ACC112 (cell line): Measurements from ENCODE around the gene PNLIP.

Experiments
- H2AFZ ChIP-seq: fragments of 200-600 bp; sonication (generic); one replicate; pipeline ENCODE4 v1.6.0; 2017; ENCODE audit warnings: antibody characterized with exemption, low read length; ENCODE audit not compliant: unreplicated experiment
- H3K27ac ChIP-seq: fragments of 200-600 bp; sonication (generic); 2 replicates; pipeline ENCODE4 v1.5.1; 2014; ENCODE audit warnings: low read depth, mild to moderate bottlenecking, antibody characterized with exemption, low read length, moderate library complexity
- H3K27me3 ChIP-seq: fragments of 200-600 bp; sonication (generic); 2 replicates; pipeline ENCODE4 v1.6.1; 2014; ENCODE audit warnings: mild to moderate bottlenecking, antibody characterized with exemption, low read length, moderate library complexity, mixed read lengths; ENCODE audit not compliant: insufficient read depth
- H3K36me3 ChIP-seq: fragments of 200-600 bp; sonication (generic); 2 replicates; pipeline ENCODE4 v1.6.1; 2016; ENCODE audit warnings: mild to moderate bottlenecking, antibody characterized with exemption, low read length, moderate library complexity, mixed read lengths; ENCODE audit not compliant: insufficient read depth
- H3K4me1 ChIP-seq: fragments of 200-600 bp; sonication (generic); one replicate; pipeline ENCODE4 v1.6.1; 2016; ENCODE audit warnings: low read length, mixed read lengths; ENCODE audit not compliant: insufficient read depth, unreplicated experiment, control insufficient read depth
- H3K4me3 ChIP-seq: fragments of 200-600 bp; sonication (generic); 2 replicates; pipeline ENCODE4 v1.5.1; 2014; ENCODE audit warnings: mild to moderate bottlenecking, low read depth, low read length
- H3K79me2 ChIP-seq: fragments of 200-600 bp; sonication (generic); one replicate; pipeline ENCODE4 v1.6.0; 2016; ENCODE audit warnings: low read length; ENCODE audit not compliant: control insufficient read depth, unreplicated experiment, insufficient read depth

The PNLIP gene

DNA sequence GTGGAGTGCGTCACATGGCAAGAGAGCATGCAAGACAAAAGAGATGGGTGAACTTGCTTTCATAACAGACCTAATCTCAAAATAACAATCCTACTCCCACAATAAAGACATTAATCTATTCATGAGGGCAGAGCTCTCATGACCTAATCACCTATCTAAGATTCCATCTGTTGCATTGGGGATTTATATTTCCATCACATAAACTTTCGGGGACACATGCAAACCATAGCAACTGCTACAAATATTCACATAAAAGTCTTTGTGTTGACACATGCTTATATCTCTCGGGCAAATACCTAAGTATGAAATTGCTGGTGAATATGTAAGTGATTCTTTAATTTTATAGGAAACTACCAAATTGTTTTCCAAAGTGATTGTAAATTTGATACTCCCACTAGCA lies 29.1 kb downstream of the PNLIP start:
- Histone ChIP-seq H3K27me3 (peaks cover 19% of the 10 kb centered on the region), H3K4me1 (no peaks in the 10 kb centered on the region), H3K27ac (no peak overlapping the region), H3K4me3 (no peak overlapping the region), H3K36me3 (no peaks in the 10 kb centered on the region), H3K79me2 (no peaks in the 10 kb centered on the region), H2AFZ (no peak overlapping the region)

DNA sequence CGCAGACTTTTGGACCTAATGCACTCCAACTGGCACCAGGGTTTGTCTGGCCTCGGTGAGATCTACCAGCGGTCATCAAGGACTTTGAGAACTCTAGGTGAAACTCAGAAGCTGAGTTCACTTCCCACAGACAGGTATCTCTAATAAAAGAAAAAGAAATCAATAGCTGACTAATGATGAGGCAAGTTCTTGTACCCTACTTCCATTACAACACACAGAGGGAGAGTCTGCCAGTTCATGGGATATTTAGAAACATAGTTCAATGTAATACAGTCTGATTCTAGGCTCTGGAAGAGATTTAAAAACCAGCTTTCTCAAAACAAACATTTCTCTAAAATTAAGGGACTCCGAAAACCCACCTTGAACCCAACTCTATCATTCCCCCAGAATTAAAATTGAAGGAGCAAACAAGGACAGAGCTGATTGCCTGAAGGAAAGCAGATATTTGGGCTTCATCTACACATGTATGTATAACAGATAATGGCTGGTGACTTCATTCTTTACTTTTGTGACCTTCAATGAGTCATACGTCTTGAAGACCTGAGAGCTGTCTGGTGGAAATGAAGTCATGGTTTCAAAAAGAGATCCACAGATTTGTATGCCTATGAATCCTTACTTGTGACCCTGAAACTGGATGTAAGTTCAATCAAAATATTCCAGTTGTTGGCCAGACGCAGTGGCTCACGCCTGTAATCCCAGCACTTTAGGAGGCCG lies 42.3 kb downstream of the PNLIP start:
- Histone ChIP-seq H3K79me2 (no peaks in the 10 kb centered on the region), H3K36me3 (no peaks in the 10 kb centered on the region), H2AFZ (no peak overlapping the region), H3K4me1 (no peaks in the 10 kb centered on the region), H3K4me3 (no peak overlapping the region), H3K27me3 (peaks cover 10% of the 10 kb centered on the region; the same call in 1 of the 2 replicates), H3K27ac (no peak overlapping the region)

DNA sequence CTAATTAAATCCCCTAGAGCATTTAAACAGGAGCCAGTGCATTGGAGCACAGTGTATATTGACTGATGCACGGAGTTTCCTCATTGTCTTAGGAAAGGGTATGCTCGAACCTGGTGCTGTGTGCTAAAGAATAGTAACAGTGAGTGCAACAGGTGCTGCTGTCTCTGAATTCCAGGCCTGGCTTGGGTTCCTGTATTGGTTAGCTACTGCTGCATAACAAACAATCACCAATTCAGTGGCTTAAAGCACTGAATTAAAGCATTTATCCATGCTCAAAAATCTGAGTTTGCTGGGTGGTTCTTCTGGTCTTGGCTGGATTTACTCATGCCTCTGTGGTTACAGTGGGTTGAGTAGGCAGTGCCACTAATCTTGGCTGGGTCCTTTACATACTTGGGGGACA lies 43.3 kb downstream of the PNLIP start:
- Histone ChIP-seq H3K27ac (no peak overlapping the region), H3K4me1 (no peaks in the 10 kb centered on the region), H2AFZ (no peak overlapping the region), H3K79me2 (no peaks in the 10 kb centered on the region), H3K36me3 (no peaks in the 10 kb centered on the region), H3K4me3 (no peak overlapping the region), H3K27me3 (peaks cover 10% of the 10 kb centered on the region; the same call in 1 of the 2 replicates)

DNA sequence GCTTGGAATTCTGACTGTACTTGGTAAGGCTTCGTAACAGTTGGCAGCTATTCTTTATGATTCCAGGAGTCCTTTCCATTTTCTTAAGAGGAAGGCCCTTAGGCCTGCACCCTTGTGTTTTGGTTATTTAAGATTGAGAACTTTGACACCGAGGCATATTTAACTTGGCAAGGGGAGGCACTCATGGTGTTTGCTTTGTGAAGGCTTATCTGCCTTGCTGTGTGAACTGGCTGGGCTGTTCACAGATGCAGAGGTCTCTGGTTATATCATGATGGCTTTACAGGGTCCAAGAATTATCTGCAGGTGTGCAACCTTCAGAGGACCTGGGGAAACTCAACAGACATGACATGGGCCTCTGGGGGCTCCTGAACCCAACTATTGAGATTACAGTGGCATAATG lies 44.2 kb downstream of the PNLIP start:
- H3K36me3 ChIP-seq: no peaks in the 10 kb centered on the region
- no peak overlapping the region for H2AFZ ChIP-seq
- no peaks in the 10 kb centered on the region for H3K79me2 ChIP-seq
- H3K4me1 ChIP-seq: no peaks in the 10 kb centered on the region
- H3K27ac ChIP-seq: no peak overlapping the region
- peaks cover 12% of the 10 kb centered on the region for H3K27me3 ChIP-seq
- H3K4me3 ChIP-seq: no peak overlapping the region

DNA sequence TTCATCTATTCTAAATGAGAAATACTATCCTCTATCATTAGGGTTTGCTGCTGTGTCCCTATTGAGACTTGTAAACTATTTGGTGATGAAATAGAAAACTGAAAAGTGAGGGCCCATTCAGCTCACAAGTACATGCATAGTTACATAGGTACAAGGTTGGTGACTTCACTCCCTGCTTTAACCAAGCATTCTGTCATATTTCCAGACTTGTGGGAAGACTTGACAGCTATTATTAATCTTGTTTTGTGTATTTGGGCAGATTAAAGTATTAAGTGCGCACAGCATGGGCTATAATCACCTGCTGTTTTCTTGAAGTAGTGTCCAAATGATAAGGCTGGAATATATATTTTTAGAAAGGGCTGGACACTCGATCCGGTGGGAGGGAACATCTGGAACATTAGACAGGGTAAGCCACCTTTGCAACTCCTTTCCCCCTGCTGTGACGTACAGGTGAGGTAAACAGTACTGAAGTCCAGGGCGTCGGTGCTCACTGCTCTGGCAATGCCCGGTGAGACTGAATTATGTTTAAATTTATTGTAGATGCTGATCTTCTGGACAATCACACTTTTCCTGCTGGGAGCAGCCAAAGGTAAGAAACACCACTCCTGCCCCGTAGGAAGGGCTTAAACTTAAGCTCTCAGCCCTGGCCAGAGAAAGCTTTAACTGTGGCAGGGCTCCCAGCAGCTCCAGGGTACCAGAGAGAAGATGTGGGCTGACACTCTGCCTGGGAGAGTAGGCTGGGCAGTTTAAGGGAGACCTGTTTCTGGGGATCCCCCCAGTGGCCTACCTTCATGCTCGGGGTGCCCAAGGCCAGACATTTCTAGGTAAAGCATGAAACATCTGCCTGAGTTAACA lies 45.1 kb downstream of the PNLIP start, which contains the start of gene PNLIPRP1:
Gene PNLIPRP1 (plus strand): TSS at position 370 of the 855 bp plus-strand sequence. CDS start 171 bp downstream, at position 541.
- H3K4me1 ChIP-seq: no peaks in the 10 kb centered on the region
- no peaks in the 10 kb centered on the region for H3K79me2 ChIP-seq
- H3K27ac ChIP-seq: no peak within 1 kb of the TSS
- no peak within 1 kb of the TSS for H2AFZ ChIP-seq
- H3K27me3 ChIP-seq: peaks cover 21% of the 10 kb centered on the region
- no peaks in the 10 kb centered on the region for H3K36me3 ChIP-seq
- no peak within 1 kb of the TSS for H3K4me3 ChIP-seq

DNA sequence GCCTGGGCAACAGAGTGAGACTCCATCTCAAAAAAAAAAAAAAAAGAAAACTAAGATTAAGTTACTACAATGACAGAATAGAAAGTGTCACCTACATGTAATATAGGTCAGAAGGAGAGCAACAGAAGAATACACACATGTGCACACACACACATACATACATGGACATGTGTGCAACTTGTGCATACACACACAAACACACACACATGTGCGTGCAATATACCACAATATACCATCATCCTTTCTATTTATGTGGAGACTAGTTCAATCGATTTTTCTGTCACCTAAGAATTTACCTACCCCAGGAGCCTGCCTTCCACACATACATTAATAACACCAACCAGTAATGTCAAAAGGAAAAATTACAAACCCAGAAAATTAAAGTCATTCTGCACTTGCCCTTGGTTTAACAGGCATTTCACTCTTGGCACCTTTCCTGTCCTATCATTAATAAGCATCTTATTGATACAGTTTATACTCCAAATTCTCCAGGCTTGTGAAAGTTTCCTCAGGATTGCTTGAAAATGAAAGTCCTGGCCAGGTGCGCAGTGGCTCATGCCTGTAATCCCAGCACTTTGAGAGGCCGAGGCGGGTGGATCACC lies 47.5 kb downstream of the PNLIP start:
- Histone ChIP-seq H3K36me3 (no peaks in the 10 kb centered on the region), H3K79me2 (no peaks in the 10 kb centered on the region), H3K4me3 (no peak overlapping the region), H2AFZ (no peak overlapping the region), H3K27ac (no peak overlapping the region), H3K4me1 (no peaks in the 10 kb centered on the region), H3K27me3 (peaks cover 38% of the 10 kb centered on the region)

DNA sequence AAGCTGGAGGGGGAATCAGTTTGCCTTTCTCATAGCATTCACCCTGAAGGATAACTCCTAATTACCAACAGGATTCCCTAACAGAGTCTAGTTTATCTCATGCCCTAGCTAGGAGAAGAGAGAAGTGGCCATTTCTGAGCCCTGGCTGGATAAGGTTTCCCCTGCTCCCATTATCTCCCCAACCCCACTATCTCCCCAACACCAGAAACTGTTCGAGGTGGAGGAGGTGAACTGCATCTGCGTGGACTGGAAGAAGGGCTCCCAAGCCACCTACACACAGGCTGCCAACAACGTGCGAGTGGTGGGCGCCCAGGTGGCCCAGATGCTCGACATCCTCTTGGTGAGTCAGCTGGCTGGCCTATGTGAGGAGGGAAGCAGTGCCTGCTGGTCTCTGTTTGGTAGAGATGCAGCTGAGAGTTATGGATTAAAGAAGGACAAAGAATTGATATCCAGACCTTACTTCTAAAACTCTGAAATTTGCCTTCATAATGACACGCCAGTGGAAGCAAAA lies 48.8 kb downstream of the PNLIP start:
- peaks cover 38% of the 10 kb centered on the region for H3K27me3 ChIP-seq
- H3K79me2 ChIP-seq: no peaks in the 10 kb centered on the region
- H3K36me3 ChIP-seq: no peaks in the 10 kb centered on the region
- H3K4me1 ChIP-seq: no peaks in the 10 kb centered on the region
- no peak overlapping the region for H2AFZ ChIP-seq
- H3K4me3 ChIP-seq: no peak overlapping the region
- no peak overlapping the region for H3K27ac ChIP-seq

DNA sequence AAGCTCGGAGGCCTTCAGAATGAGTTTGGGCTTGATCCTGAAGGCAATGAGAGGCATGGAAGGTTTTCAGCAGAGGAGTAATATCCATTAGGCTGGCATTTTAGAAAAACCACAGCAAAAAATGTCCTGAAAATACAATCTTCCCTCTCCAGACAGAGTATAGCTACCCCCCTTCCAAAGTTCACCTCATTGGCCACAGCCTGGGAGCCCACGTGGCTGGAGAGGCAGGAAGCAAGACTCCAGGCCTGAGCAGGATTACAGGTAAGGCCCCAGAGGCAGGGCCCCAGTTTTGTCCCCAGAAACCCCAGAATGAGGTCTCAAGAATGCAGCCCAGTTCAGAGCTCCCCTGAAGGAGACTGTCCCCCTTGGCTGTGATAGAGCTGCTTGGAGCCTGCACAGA lies 50.3 kb downstream of the PNLIP start:
- no peaks in the 10 kb centered on the region for H3K79me2 ChIP-seq
- no peak overlapping the region for H3K4me3 ChIP-seq
- H3K27ac ChIP-seq: no peak overlapping the region
- H2AFZ ChIP-seq: no peak overlapping the region
- H3K4me1 ChIP-seq: no peaks in the 10 kb centered on the region
- H3K36me3 ChIP-seq: no peaks in the 10 kb centered on the region
- peaks cover 46% of the 10 kb centered on the region for H3K27me3 ChIP-seq

DNA sequence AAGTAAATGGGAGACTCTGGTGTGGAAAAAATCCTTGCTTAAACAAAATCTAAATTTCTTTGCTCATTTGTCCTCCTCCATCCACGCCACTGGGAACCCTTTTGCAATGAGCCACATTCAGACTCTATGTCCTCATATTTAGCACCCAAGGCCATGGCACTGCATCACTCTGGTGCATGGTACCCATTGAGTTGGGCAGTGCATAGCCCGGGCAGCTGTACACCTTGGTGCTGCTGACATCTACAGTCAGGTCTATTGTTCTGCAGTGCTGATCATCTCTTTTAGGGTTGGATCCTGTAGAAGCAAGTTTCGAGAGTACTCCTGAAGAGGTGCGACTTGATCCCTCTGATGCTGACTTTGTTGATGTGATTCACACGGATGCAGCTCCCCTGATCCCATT lies 51.8 kb downstream of the PNLIP start:
- Histone ChIP-seq H3K27me3 (peaks cover 51% of the 10 kb centered on the region), H3K79me2 (no peaks in the 10 kb centered on the region), H2AFZ (no peak overlapping the region), H3K4me1 (no peaks in the 10 kb centered on the region), H3K4me3 (no peak overlapping the region), H3K27ac (no peak overlapping the region), H3K36me3 (no peaks in the 10 kb centered on the region)

DNA sequence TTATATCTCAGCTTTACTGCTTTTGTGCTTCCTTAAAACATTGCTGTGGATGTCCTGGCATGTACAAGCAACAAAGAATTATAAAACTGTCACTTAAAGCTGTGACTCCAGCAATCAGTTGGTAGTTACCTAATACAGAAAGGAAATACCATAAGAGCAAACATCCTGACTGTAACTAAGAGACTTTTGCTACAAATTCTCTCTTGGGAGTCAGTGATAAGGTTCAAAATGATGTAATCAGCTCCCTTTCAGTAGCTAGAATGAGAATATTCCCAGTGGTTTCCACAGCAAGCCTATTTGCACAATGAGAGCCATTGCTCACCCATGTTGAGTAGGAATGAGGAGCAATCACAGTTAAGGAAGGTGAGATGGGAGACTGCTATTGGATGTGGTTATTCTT lies 52.6 kb downstream of the PNLIP start:
- Histone ChIP-seq H3K27ac (no peak overlapping the region), H3K27me3 (peaks cover 51% of the 10 kb centered on the region), H3K79me2 (no peaks in the 10 kb centered on the region), H3K4me1 (no peaks in the 10 kb centered on the region), H3K36me3 (no peaks in the 10 kb centered on the region), H2AFZ (no peak overlapping the region), H3K4me3 (no peak overlapping the region)
